ENCODE data around the gene PCOLCE2.
"Not testable (repeated sequence)": the region's sequence is repeated elsewhere in the genome, so short reads cannot be mapped to it uniquely, and the experiment has no call there.

The PCOLCE2 gene

DNA sequence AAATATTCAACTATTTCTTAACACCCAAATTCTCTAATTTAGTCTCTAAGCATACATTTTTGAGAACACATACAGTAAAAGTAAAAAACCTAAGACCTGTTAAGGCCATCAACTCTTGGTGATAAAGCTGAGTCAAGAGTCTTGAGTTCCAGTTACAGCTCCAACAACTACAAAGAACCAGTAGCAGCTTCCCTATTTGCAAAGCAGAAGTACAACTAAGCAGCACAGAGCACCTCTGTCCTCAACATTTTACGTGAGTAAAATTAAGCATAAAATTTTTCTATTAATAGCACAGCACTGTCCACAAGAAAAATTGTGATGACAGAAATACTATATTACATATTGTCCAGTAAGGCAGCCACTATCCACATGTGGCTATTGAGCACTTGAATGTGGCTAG lies 4.4 kb downstream of the PCOLCE2 start:
- no peak for DNase-seq (ENCODE audit: low read depth in 2 of 2)
- no peak overlapping the region for H3K4me3 ChIP-seq (replicated peaks in 1 of 2; ENCODE audit: low read depth in 2 of 2, low read length in 2 of 2)
- TF ChIP-seq, protein P1, sequence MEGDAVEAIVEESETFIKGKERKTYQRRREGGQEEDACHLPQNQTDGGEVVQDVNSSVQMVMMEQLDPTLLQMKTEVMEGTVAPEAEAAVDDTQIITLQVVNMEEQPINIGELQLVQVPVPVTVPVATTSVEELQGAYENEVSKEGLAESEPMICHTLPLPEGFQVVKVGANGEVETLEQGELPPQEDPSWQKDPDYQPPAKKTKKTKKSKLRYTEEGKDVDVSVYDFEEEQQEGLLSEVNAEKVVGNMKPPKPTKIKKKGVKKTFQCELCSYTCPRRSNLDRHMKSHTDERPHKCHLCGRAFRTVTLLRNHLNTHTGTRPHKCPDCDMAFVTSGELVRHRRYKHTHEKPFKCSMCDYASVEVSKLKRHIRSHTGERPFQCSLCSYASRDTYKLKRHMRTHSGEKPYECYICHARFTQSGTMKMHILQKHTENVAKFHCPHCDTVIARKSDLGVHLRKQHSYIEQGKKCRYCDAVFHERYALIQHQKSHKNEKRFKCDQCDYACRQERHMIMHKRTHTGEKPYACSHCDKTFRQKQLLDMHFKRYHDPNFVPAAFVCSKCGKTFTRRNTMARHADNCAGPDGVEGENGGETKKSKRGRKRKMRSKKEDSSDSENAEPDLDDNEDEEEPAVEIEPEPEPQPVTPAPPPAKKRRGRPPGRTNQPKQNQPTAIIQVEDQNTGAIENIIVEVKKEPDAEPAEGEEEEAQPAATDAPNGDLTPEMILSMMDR (IDR thresholded peaks at IDR 0.05; ENCODE audit: low read depth, low read length): no peak

DNA sequence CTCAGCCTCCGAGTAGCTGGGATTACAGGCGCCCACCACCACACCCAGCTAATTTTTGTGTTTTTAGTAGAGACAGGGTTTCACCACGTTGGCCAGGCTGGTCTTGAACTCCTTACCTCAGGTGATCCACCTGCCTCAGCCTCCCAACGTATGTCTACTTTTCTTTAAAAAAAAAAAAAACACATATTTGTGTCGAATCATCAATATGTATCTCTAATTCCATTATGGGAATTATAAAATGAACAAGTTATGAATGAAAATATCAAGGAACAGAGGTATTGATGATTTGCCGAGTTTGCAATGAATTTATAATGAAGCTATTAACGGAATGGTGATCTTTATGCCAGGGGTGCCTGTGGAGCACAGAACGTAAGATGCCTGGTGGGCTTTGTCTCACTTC lies 5.3 kb downstream of the PCOLCE2 start:
- not testable (repeated sequence) for DNase-seq (ENCODE audit: low read depth in 2 of 2); H3K4me3 ChIP-seq (replicated peaks in 1 of 2; ENCODE audit: low read depth in 2 of 2, low read length in 2 of 2)

DNA sequence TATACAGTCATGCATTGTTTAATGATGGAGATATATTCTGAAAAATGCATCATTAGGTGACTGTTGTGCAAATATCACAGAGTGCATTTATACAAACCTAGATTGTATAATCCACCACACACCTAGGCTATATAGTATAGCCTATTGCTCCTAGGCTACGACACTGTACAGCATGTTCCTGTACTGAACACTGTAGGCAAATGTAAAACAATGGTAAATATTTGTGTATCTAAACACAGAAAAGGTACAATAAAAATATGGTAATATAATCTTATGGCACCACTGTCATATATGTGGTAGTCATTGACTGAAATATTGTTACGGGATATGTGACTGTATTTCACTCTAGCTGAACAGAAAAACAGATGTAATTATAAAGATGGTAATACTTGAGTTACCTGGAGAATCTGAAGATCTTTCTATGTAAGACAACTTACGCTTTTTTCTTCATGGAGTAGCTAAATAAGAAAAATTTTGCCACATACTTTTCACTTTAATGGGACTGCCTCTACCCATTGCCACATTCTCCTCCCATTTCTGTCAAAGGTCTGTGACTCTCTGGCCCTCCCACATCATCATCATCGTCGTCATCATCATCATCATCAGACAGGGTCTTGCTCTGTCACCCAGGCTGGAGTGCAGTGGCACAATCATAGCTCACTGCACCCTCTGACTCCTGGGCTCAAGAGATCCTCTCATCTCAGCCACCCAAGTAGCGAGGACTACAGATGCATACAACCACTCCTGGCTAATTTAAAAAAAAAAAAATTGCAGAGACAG lies 7.2 kb downstream of the PCOLCE2 start:
- no peak for DNase-seq (ENCODE audit: low read depth in 2 of 2)
- TF ChIP-seq, protein P1 (IDR thresholded peaks at IDR 0.05; ENCODE audit: low read depth, low read length): no peak
- H3K4me3 ChIP-seq (replicated peaks in 1 of 2; ENCODE audit: low read depth in 2 of 2, low read length in 2 of 2): no peak overlapping the region

DNA sequence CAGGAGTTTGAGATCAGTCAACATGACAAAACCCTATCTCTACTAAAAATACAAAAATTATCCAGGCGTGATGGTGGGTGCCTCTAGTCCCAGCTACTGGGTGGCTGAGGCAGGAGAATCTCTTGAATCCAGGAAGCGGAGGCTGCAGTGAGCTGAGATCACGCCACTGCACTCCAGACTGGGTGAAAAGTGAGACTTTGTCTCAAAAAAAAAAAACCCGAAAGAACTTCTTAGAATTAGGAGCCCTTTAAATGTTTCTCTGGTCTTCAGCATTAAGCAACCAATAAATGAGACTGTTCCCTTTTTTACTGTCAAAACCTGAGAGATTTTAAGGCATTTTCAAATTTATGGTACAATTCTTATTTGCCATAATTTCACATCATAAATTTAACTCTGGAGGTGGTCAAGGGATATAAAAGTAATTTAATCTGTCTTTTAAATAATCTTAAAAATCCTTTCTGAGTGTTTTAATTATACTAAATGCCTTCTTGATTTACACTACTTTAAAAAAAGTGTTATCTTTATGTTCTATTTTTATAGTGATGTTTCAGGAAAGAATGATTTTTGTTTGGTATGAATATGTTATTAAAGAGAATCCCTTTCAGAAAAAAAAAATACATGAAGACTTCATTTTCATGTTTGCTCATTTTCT lies 10.1 kb downstream of the PCOLCE2 start:
- no peak for DNase-seq (ENCODE audit: low read depth in 2 of 2)
- TF ChIP-seq, protein P1 (IDR thresholded peaks at IDR 0.05; ENCODE audit: low read depth, low read length): no peak
- no peak overlapping the region for H3K4me3 ChIP-seq (replicated peaks in 1 of 2; ENCODE audit: low read depth in 2 of 2, low read length in 2 of 2)

DNA sequence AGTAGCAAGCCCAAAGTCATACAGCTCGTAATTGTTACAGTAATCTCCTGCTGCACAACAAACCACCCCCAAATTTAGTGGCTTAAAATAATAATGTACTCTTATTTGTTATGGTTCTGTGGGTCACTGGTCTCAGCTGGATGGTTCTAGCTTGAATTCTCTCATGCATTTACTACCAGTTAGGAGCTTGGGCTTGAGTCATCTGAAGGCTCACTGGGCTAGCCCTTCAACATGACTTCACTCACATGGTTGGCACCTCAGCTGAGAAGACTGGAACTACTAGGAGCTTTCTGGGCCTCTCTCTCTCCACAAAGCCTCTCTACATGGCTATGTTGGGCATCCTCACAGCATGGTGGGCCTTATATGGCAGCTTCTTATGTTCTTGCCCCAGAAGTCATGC lies 12.5 kb downstream of the PCOLCE2 start:
- no peak overlapping the region for H3K4me3 ChIP-seq (replicated peaks in 1 of 2; ENCODE audit: low read depth in 2 of 2, low read length in 2 of 2)
- no peak for DNase-seq (ENCODE audit: low read depth in 2 of 2)
- TF ChIP-seq, protein P1 (IDR thresholded peaks at IDR 0.05; ENCODE audit: low read depth, low read length): no peak

DNA sequence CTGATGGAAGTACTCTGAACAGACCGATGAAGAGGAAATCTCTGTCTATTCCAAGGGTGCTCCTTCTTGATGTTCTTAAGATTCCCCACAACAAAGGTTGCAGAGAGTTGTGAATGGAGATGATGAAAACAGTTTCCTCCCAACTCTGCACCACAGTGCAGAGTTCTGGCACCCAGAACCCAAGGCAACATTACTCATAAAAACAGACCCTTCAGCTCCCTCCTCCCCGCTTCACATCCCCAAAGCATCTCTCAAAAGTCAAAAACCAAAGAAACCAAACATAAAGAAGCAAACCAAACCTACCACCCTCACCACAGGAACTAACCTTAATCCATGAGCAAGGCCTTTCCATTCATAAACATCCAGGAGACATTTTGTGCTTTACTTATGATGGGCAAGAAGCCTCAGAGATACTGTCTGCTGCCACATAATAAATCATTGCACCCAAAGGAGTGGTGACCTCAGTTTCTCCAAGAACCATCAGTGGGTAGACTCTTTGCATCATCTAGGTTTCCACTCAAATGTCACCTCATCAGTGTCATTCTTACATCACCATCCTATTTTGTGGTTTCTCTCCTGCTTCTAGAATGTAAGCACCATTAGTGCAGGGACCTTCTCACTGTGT lies 13.2 kb downstream of the PCOLCE2 start:
- no peak for DNase-seq (ENCODE audit: low read depth in 2 of 2)
- H3K4me3 ChIP-seq (replicated peaks in 1 of 2; ENCODE audit: low read depth in 2 of 2, low read length in 2 of 2): no peak overlapping the region
- TF ChIP-seq, protein P1 (IDR thresholded peaks at IDR 0.05; ENCODE audit: low read depth, low read length): no peak

DNA sequence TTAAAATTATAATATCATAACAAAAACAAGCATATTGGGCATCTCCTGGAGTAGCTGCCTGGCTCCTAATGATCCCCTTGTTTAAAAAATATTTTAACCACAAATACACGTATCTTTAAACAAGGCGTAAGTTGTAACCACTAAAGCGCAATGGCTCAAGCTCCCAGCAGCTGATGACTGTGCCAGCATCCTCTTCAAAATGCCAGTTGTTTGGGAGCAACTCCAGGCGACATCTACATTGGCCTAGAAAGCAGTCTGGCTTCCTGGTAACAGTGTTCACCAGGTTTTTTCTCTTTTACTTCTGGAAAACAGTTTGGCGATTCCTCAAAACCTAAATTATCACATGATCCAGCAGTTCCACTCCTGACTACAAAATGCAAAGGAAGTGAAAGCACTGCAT lies 13.8 kb downstream of the PCOLCE2 start:
- TF ChIP-seq, protein P1 (IDR thresholded peaks at IDR 0.05; ENCODE audit: low read depth, low read length): no peak
- no peak overlapping the region for H3K4me3 ChIP-seq (replicated peaks in 1 of 2; ENCODE audit: low read depth in 2 of 2, low read length in 2 of 2)
- no peak for DNase-seq (ENCODE audit: low read depth in 2 of 2)

DNA sequence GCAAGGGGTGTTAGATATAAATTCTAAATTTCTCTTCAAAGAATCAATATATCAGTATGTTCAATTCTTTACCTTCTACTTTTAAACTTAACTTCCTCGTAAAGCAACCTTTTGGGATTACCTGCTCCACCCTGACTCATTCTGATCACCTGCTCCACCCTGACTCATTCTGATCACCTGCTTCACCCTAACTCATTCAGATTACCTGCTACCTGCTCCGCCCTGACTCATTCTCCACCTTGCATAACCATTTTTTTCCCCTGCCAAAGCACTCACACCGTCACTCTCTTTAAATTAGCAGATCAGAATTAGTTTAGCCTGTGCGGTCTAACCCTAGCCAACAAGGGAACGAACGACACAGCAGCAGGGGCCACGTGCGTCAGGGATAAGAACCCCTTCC lies 20.5 kb downstream of the PCOLCE2 start:
- H3K4me3 ChIP-seq (replicated peaks in 1 of 2; ENCODE audit: low read depth in 2 of 2, low read length in 2 of 2); DNase-seq (ENCODE audit: low read depth in 2 of 2): not testable (repeated sequence)

Data from cardiac fibroblast (primary cell).